ENCODE data around the gene TMEM121B.

DNA sequence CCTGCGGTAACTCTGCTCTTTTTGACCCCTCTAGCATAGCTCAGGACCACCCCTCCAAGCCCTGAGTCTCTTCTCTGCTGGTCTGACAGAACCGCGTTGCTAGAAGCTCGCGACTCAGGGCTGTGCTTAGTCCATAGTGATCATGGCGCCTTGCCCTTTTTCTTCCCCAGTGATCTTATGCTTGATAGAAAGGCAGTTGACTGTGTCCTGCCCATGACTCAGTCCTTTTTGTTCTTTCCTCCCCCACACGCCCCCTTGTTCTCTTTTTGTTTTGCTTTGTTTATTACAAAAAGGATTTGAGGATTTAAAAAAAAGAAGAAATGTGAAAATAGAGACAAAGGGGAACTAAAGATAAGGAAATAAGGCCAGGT, 18.9 kb downstream of the TMEM121B start:
- TF ChIP-seq, protein P1, sequence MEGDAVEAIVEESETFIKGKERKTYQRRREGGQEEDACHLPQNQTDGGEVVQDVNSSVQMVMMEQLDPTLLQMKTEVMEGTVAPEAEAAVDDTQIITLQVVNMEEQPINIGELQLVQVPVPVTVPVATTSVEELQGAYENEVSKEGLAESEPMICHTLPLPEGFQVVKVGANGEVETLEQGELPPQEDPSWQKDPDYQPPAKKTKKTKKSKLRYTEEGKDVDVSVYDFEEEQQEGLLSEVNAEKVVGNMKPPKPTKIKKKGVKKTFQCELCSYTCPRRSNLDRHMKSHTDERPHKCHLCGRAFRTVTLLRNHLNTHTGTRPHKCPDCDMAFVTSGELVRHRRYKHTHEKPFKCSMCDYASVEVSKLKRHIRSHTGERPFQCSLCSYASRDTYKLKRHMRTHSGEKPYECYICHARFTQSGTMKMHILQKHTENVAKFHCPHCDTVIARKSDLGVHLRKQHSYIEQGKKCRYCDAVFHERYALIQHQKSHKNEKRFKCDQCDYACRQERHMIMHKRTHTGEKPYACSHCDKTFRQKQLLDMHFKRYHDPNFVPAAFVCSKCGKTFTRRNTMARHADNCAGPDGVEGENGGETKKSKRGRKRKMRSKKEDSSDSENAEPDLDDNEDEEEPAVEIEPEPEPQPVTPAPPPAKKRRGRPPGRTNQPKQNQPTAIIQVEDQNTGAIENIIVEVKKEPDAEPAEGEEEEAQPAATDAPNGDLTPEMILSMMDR (IDR thresholded peaks at IDR 0.05), result no peak
- TF ChIP-seq POLR2A (IDR thresholded peaks at IDR 0.05), result no peak

All from breast epithelium (tissue), 3 donors.